K562 (cell line): ENCODE measurements around the gene CRACR2B. TPM values are rescaled to one million over a fixed set of nuclear protein-coding genes. Genes with fewer than 3 reads are reported as not detected.
A peak's percentile ranks its signal among the peaks of the same experiment; 100 is the strongest.

Experiments used
- CTCF ChIP-seq, 3 experiments: IDR thresholded peaks in 2 of 3; conservative IDR thresholded peaks in 1 of 3; 2 replicates each; pipeline ENCODE4 v1.5.1; 2011 to 2012; ENCODE audit warnings: low read length in 3 of 3, mild to moderate bottlenecking in 3 of 3, control low read depth in 2 of 3, improper control_type of control experiment in 1 of 3, inconsistent platforms in 1 of 3, low read depth in 1 of 3, mixed read lengths in 1 of 3, moderate library complexity in 1 of 3; ENCODE audit not compliant: insufficient read depth in 2 of 3
- ETV1 ChIP-seq: fragments of 450-650 bp; conservative IDR thresholded peaks from 2 replicates; pipeline ENCODE4 v1.6.1; 2016; ENCODE audit warnings: missing genetic modification characterization, control low read depth, low read depth, missing compliant biosample characterization
- ID3 ChIP-seq, 2 experiments: fragments of 250-450 bp in 1 of 2; fragments of 450-650 bp in 1 of 2; sonication (Bioruptor Pico) in 1 of 2; IDR thresholded peaks; 2 replicates each; pipeline versions ENCODE4 v1.6.1 to v1.8.0; 2016 to 2021; ENCODE audit warnings: mild to moderate bottlenecking in 2 of 2, moderate library complexity in 2 of 2, missing compliant biosample characterization in 1 of 2, missing genetic modification characterization in 1 of 2
- SAP30 ChIP-seq: fragments of 200-600 bp; sonication (generic); IDR thresholded peaks from 2 replicates; pipeline ENCODE4 v1.6.1; 2012; ENCODE audit warnings: borderline replicate concordance, low read depth, mild to moderate bottlenecking, moderate library complexity, low read length, control low read depth, inconsistent platforms; ENCODE audit not compliant: insufficient read depth, poor library complexity, severe bottlenecking
- SIN3A ChIP-seq, 2 experiments: fragments of 150-350 bp in 1 of 2; IDR thresholded peaks; 2 replicates each; pipeline ENCODE4 v1.6.1; 2011 to 2016; ENCODE audit warnings: borderline replicate concordance in 2 of 2, low read depth in 2 of 2, low read length in 2 of 2, mild to moderate bottlenecking in 2 of 2, moderate library complexity in 2 of 2; ENCODE audit not compliant: control insufficient read depth in 1 of 2
- ZFX ChIP-seq: sonication (generic); formaldehyde crosslinking; IDR thresholded peaks from 2 replicates; pipeline ENCODE4 v1.8.0; 2022; ENCODE audit warnings: mild to moderate bottlenecking, missing genetic modification reagents, moderate library complexity
- ZHX1 ChIP-seq: fragments of 150-350 bp; conservative IDR thresholded peaks from 2 replicates; pipeline ENCODE4 v1.6.1; 2014; ENCODE audit warnings: low read length
- ZNF12 ChIP-seq: sonication (generic); formaldehyde crosslinking; IDR thresholded peaks from 2 replicates; pipeline ENCODE4 v1.4.0; 2020; ENCODE audit warnings: mild to moderate bottlenecking, missing genetic modification reagents
- ZNF740 ChIP-seq, 3 experiments: fragments of 200-800 bp in 1 of 3; sonication (Bioruptor generic) in 1 of 3; sonication (generic) in 1 of 3; formaldehyde crosslinking in 1 of 3; IDR thresholded peaks; 2 replicates each; pipeline versions ENCODE4 v1.6.1 to v1.8.0; 2016 to 2022; ENCODE audit warnings: mild to moderate bottlenecking in 2 of 3, missing compliant biosample characterization in 2 of 3, missing genetic modification characterization in 2 of 3, missing genetic modification reagents in 1 of 3
- polyA plus RNA-seq, 8 experiments: library from polyadenylated mRNA; depleted of rRNA in 4 of 8; stranded (reverse) in 5 of 8; unstranded in 3 of 8; fragments of >200 nt; fragmentation: Nextera tagmentation in 2 of 8; fragmentation: Illumina TruSeq in 1 of 8; extraction: Ambion mirVana in 2 of 8; extraction: Trizol in 1 of 8; gene quantifications; 2 replicates each; pipeline versions ENCODE4 v1.2.1 to v1.2.3, GENCODE V29; 2011 to 2014; ENCODE audit warnings: inconsistent platforms in 1 of 8, missing spikeins in 1 of 8
- total RNA-seq, 7 experiments: library from RNA; depleted of rRNA in 6 of 7; stranded (reverse); fragments of >200 nt in 6 of 7; fragmentation: Illumina TruSeq in 2 of 7; extraction: Trizol in 2 of 7; gene quantifications; 2 replicates each; pipeline versions ENCODE4 v1.2.1 to v1.2.3, GENCODE V29; 2011 to 2021; ENCODE audit warnings: low replicate concordance in 1 of 7

CRACR2B gene
- total and polyA plus RNA-seq, 9 of the 15 experiments (the other 6 are each of a cell fraction or from before 2014, with no cell fraction given): 0.10 to 51.0 (median 6.0) TPM

GRCh38 chr11:843086-843734 lies 15.5 kb downstream of the CRACR2B start (continued):
- no peak for TF ChIP-seq ETV1 (tag)
- no peak for TF ChIP-seq ZHX1
- peak in 2 of 3 experiments; percentile 12 to 14; a peak in 2 of 6 replicates for TF ChIP-seq CTCF (IDR thresholded peaks at IDR 0.05 in 2 of 3, conservative IDR thresholded peaks at IDR 0.05 in 1 of 3; ENCODE audit: insufficient read depth in 2 of 3, low read depth in 1 of 3, low read length in 3 of 3)
- TF ChIP-seq SIN3A (IDR thresholded peaks at IDR 0.05; ENCODE audit: borderline replicate concordance in 2 of 2, control insufficient read depth in 1 of 2, low read depth in 2 of 2, low read length in 2 of 2): no peak
- TF ChIP-seq ZNF12 (CRISPR knock-in tag): no peak
- peak; percentile 85 for TF ChIP-seq SAP30
- no peak for TF ChIP-seq ID3 (CRISPR knock-in tag; IDR thresholded peaks at IDR 0.05)
- no peak for TF ChIP-seq ID3 (tag; IDR thresholded peaks at IDR 0.05)
- TF ChIP-seq ZFX (CRISPR knock-in tag): no peak
- TF ChIP-seq ZNF740 (CRISPR knock-in tag; IDR thresholded peaks at IDR 0.05): 0 out of 2 replicates have a peak, but pooled peaks have one; percentile 4
- no peak for TF ChIP-seq ZNF740 (tag; IDR thresholded peaks at IDR 0.05)
